Prostate gland (tissue), 2 donors: ENCODE measurements around the gene ZNFX1.

ENCODE experiments used
- POLR2AphosphoS5 ChIP-seq: sonication (generic); formaldehyde crosslinking; IDR thresholded peaks from one replicate; pipeline ENCODE4 v1.6.1; 2017; ENCODE audit warnings: antibody characterized with exemption
- TF ChIP-seq, protein P1 (sequence below), 4 experiments: fragments of 200-600 bp in 2 of 4; fragments of 450-650 bp in 2 of 4; sonication (generic) in 2 of 4; IDR thresholded peaks; 1 replicate in 3 of 4; 2 replicates in 1 of 4; pipeline ENCODE4 v1.5.1; 2016 to 2019; ENCODE audit warnings: antibody characterized with exemption in 4 of 4, mild to moderate bottlenecking in 2 of 4, moderate library complexity in 2 of 4

- TF ChIP-seq, protein P1, sequence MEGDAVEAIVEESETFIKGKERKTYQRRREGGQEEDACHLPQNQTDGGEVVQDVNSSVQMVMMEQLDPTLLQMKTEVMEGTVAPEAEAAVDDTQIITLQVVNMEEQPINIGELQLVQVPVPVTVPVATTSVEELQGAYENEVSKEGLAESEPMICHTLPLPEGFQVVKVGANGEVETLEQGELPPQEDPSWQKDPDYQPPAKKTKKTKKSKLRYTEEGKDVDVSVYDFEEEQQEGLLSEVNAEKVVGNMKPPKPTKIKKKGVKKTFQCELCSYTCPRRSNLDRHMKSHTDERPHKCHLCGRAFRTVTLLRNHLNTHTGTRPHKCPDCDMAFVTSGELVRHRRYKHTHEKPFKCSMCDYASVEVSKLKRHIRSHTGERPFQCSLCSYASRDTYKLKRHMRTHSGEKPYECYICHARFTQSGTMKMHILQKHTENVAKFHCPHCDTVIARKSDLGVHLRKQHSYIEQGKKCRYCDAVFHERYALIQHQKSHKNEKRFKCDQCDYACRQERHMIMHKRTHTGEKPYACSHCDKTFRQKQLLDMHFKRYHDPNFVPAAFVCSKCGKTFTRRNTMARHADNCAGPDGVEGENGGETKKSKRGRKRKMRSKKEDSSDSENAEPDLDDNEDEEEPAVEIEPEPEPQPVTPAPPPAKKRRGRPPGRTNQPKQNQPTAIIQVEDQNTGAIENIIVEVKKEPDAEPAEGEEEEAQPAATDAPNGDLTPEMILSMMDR (IDR thresholded peaks at IDR 0.05), result no peak
- no peak for TF ChIP-seq POLR2AphosphoS5
Measured at GRCh38 chr20:49318430-49319207, 40.8 kb upstream of the ZNFX1 start.
